NCI-H2029 (cell line): ENCODE measurements around the gene ADGRF1.
"Not testable (repeated sequence)": the region's sequence is repeated elsewhere in the genome, so short reads cannot be mapped to it uniquely, and the experiment has no call there.

Experiments
- DNase-seq: peaks from one replicate; lab custom pipeline; 2025; lab: John Stamatoyannopoulos, UW

ADGRF1 gene

DNA sequence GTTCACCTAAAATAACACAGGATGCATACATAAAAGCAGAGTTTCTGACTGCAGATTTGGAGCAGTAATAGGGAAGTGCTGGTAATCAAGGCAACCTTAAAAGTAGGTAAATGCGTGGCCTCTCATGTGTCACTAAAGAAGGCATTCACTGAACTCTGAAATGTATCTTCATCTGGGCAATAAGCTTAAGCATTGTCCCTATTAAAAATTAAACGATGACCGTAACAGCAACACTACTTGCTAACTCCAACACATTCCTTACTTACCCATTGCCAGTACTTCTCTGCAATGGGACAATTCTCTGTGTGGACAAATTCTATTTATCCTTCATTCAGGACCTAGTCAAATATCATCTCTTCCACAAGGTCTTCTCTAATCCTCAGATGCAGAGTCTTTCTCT, 19.9 kb downstream of the ADGRF1 start:
- no peak for DNase-seq

DNA sequence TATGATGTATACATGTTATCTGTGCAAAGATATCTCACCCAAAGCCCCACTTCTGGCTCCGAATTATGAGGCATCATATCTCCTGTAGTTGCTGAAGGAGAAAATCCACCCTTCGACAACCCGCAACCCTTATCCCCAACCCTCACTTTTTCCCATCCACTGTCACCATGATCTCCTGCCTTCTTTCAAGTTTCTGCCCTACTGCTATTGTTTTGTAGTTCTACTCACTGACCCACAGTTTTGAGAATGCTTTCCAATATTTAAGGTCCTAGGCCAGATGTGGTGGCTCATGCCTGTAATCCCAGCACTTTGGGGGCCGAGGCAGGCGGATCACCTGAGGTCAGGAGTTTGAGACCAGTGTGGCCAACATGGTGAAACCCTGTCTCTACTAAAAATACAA, 22.2 kb downstream of the ADGRF1 start:
- no peak for DNase-seq

DNA sequence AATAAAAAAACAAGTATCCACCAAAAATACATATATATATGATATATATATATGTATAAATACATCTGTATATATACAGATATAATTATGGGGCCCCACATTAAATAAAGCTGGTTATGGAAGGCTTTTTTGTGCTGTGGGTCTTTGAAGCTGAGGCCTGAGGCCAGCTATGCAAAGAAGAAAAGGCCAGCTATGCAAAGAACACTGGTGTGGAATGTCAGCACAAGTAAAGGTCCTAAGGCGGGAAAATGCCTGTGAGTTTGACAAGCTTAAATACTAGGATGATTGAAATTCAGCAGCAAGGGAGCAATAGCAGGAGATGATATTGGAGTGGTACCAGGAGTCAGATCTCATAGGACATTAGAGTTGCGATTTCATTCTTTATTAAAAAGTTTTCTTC, 25.2 kb downstream of the ADGRF1 start:
- DNase-seq = no peak

DNA sequence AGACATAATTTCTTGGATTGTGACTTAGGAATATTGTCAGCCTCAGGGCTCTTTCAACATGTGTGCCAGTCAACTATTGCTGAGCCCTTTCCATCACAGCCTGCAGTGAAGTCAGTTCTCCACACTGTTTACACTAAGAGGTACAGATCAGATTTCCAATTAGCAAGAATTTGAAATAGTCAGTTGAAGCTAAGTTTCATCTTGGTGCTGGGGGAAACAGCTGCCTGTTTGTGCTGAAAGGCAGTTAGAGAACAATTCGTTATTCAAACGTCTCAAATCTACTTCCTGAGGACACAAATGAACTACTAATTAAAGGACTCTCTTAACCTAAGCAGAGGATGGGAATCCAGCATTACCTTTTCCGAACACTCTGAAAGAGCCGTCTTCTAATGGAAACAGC, 25.9 kb downstream of the ADGRF1 start:
- peak; percentile 41 for DNase-seq

DNA sequence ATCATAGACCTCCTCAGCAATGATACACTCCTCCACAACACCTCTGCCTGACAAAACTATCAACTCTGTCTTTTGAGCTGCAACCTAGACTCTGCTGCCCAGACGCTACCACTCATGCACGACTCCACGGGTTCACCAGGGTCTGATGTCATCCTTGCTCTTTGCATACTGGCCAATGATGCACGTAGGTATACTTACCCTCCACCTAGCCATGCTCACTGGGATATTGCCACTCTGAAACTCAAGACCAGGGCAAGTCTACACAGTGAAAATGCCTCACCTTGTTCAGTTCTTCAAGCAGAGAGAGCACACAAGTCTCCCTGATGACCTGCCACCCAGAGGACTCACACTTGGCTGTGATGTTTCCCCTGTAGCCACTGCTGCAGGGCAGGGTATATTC, 27.7 kb downstream of the ADGRF1 start:
- no peak for DNase-seq

DNA sequence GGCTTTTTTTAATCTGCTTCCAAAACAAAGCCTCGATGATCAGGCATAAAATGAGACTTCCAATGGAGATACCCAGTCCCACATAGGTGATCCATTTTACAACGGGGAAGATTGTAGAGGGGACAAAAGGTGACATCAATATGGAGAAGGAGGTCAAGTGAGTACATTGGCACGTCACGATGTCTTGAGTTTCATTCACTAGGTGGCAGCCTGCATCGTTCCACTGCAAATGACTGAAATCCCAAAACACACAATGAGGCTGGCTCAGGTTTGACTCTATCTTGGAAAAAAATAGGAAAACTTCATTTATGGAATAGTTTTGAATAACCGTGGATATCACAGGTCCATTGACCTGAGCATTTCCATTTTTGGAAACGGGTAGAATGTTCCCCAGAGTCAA, 32.5 kb downstream of the ADGRF1 start:
- no peak for DNase-seq

GRCh38 chr6:47008397-47008763, 33.8 kb downstream of the ADGRF1 start:
- no peak for DNase-seq

DNA sequence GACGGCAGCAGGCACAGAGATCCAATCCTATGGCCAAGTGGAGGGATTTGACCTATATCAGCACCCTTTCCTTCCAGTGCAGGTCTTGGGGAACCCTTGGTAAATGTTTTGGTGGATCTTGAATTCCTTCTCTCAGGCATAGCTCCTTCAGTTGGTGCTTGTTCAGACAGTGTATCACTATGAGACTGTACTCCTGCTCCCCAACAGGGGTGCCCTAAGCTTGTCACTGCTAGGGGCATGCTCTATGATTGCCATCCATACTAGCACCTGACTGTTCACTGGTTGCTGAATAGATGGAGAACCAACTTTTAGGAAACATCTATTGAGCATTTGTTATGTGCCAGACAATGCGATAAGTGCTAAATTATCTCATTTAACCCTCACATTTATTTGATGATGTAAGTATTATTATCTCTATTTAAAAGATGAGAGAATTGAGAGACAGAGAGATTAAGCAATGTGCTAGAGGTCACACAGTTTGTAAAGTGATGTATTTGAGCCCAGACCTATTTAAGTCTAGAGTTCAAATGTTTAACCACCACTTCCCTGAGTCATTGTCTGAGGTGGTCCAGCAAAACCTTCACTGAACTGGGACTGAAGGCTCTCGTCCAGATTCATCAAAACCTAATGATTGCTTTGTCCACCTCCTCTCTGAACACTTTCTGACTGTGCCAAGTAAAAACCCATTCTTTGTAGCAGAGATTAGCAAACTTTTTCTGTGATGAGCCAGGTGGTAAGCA, 34.3 kb downstream of the ADGRF1 start:
- no peak for DNase-seq

- DNase-seq = no peak
Measured at GRCh38 chr6:47005486-47005885, 36.6 kb downstream of the ADGRF1 start.

DNA sequence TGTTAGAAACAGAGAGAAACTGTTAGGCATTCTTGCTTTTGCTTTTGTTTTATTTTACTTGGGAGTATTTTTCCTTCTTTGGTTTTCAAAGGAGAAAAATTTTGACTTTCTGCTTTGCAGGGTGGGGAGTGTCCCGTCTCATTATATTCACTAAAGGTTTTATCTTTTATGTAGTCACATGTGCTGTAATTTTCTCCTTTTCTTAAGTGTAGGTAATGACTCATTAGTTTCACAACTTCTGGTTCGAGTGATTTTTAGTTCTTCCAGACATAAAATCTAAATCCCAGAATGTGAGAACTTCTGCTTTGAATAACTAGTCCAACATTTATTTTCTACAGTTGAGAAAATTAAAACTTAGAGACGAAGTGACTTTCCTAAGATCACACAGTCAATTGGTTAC, 37.7 kb downstream of the ADGRF1 start:
- no peak for DNase-seq

- no peak for DNase-seq
Measured at GRCh38 chr6:47000842-47001241, 41.3 kb downstream of the ADGRF1 start.

DNA sequence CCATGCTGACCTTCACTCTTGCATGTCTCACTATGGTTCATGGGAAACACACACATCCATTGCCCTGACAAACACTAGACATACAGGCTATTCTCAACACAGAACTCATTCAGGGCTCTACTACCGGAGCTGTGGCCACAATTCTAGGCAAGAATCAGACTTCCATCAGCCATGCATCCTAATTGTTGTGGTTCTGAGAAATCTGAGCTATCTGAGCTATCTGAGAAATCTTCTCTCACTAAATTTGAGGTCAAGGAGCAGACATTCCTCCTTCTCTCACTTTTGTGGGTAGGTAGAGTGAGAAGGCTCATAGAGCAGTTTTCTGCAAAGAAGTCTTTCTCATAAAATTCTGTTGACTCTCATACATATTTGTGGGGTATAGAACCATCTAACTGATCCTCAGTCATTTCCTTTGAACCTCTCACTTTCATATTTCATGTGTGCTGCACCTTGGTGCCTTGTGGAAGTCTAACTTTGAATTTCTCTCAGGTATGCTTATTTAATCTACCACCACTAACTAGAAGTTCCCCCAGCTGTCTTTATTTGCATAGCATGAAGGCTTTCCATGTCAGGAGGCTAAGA, 43.6 kb downstream of the ADGRF1 start:
- DNase-seq = no peak

- no peak for DNase-seq
Measured at GRCh38 chr6:46997646-46998045, 44.5 kb downstream of the ADGRF1 start.

DNA sequence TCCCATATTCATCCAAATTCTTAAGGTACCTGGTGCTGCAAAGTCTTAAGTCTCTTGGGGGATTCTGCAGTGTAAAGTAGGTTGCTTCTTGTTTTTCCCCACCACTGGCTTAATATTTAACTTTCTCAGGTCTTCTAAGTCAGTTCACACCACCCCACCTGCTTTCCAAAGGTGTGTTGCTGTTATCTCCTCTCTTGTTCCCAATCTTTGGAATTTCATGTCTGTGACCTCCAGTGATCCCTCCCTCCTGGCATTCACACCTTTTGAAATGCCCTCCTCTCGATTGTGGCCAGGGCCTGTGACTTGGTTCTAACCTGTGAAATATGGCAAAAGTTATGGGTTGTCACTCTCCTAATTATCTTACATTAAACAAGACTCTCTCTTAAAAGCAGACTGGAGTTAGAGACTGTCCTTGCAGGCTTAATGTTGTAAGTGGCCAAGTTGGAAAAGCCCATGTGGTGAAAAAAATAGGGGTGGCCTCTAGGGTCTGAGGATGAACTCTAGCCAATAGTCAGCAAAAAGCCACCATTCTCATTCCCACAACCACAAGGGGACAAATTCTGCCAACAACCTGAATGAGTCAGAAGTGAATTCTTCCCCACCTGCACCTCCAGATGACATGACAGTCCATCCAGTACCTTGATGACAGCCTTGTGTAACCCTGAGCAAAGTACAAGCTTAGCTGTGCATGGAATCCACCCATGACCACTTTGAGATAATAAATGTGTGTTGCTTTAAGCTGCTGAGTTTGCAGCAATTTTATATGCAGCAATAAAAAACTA, 45.1 kb downstream of the ADGRF1 start:
- no peak for DNase-seq

- no peak for DNase-seq
Measured at GRCh38 chr6:46994933-46995332, 47.2 kb downstream of the ADGRF1 start.

DNA sequence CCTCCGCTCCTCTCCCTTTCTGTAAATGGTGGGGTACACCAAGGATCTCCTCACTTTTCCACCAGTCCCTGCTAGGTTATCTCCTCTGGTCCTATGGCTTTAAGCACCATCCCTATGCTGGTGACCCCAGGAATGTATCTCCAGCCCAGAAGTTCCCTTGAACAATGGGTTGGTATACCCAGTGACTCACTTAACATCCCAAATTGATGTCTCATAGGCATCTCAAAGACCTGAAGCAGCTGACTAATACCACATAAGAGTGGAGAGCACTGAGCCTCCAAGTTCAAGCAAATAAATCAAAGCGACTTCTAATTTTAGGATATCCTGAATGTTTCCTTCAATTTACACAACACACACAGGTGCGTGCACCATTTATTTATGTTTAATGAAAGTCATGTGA, 48.3 kb downstream of the ADGRF1 start:
- DNase-seq = no peak

DNA sequence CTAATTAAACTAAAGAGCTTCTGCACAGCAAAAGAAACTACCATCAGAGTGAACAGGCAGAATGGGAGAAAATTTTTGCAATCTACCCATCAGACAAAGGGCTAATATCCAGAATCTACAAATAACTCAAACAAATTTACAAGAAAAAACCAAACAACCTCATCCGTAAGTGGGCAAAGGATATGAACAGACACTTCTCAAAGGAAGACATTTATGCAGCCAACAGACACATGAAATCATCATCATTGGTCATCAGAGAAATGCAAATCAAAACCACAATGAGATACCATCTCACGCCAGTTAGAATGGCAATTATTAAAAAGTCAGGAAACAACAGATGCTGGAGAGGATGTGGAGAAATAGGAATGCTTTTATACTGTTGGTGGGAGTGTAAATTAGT, 49.7 kb downstream of the ADGRF1 start:
- not testable (repeated sequence) for DNase-seq

GRCh38 chr6:46990818-46991510, 51.2 kb downstream of the ADGRF1 start:
- peak; percentile 89 for DNase-seq

GRCh38 chr6:46990031-46990644, 52.0 kb downstream of the ADGRF1 start:
- DNase-seq = no peak

- no peak for DNase-seq
Measured at GRCh38 chr6:46989398-46989797, 52.7 kb downstream of the ADGRF1 start.

GRCh38 chr6:46985943-46986342, 56.2 kb downstream of the ADGRF1 start:
- DNase-seq = no peak

GRCh38 chr6:46983007-46983411, 59.1 kb downstream of the ADGRF1 start:
- DNase-seq = no peak
